DMS114 treated with DMSO at 0.1 percent for 48 hours (cell line): ENCODE measurements around the gene TAGAP.
"Not testable (repeated sequence)": the region's sequence is repeated elsewhere in the genome, so short reads cannot be mapped to it uniquely, and the experiment has no call there.

ENCODE experiments used
- DNase-seq: peaks from one replicate; lab custom pipeline; 2025; ENCODE audit not compliant: unreplicated experiment; lab: John Stamatoyannopoulos, UW

Gene TAGAP

DNA sequence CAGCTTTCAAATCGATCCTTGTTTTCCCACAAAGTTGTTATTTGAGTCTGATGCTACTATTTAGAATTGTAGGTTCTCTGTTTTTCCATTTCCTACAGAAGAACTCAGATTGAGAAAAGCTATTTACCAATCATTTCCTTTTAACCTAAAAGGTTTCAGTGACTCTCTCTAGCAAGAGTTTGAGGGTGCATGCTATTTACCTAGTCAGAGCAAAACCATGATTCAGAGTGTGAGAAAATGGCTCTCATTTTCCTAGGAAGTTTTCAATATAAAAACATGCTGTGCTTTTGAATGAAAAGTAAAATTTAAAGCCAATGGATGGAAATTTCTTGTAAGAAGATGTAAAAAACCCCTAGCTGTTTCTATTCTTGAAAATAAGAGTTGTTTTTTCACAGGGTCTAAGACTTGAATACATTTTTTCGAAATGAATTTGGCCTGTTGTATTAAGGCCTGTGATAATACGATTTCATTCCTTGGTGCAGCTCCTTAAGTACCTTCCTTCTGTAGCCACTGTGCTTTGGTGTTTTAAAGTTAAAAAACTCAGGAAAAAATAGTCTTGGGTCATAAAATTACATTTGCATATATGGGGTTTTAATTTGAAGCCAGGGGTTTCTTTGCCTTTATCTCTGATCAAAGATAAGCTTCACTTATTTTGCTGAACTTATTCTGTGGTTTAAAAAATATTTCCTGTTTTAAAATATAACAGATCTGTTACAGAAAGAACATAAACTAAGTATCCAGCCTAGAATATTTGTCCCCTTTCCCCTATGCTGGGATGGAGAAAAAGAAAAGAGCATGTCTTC lies 26.8 kb downstream of the TAGAP start:
- no peak for DNase-seq

DNA sequence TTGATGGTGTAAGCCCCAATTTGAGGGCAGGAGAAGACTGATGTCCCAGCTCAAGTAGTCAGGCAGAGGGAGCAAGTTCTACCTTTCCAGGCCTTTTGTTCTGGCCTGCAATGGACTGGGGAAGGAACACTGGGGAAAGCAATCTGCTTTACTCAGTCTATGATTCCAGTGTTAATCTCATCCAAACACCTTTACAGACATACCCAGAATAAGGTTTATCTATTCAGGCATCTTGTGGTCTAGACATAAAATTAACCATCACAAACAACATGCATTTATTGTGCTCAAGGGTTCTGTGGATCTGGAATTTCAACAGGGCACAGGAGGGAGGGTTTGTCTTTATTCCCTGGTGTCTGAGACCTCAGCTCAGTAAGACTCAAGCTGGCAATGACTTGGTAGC lies 30.4 kb downstream of the TAGAP start:
- no peak for DNase-seq

DNA sequence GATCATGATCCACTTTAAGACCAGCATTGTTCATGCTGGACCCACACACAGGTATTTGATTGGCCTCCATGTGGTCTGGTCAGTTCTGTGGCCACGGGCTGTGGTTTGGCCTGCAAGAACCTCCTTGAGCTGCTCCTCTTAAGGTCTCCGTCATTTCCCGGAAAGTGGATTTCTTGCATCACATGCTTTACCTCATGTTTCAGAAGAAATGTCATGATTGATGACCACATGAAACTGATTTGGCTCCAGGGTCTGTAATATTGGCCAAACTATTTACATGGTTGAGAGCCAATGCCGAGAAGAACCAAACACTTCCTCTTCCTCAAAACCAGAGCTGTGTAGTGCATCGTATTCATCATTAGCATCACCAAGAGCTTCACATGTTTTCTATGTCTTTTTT lies 31.6 kb downstream of the TAGAP start:
- DNase-seq, result no peak

GRCh38 chr6:159012201-159012600 lies 32.6 kb downstream of the TAGAP start:
- no peak for DNase-seq

DNA sequence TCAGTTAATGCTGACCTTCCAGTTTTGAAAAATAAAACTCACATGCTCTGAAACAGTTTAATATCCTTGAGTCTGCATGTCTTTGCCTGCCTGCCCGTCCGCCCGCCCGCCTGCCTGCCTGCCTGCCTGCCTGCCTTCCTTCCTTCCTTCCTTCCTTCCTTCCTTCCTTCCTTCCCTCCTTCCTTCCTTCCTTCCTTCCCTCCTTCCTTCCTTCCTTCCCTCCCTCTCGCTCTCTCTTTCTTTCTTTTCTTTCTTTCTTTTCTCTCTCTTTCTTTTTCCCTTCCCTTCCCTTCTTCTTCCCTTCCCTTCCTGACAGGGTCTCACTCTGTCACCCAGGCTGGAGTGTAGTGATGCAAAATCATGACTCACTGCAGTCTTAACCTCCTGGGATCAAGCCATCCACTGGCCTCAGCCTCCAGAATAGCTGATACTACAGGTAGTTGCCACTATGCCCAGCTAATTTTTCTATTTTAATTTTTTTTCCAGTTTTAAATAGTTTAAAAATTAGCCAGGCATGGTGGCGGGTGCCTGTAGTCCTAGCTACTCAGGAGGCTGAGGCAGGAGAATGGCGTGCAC lies 34.7 kb downstream of the TAGAP start:
- DNase-seq, result not testable (repeated sequence)

- no peak for DNase-seq
These were observed 36.0 kb downstream of the TAGAP start for GRCh38 chr6:159008656-159009288.

- no peak for DNase-seq
These were observed 37.3 kb downstream of the TAGAP start for GRCh38 chr6:159007510-159007909.

- no peak for DNase-seq
These were observed 39.4 kb downstream of the TAGAP start for GRCh38 chr6:159005436-159005835.

DNA sequence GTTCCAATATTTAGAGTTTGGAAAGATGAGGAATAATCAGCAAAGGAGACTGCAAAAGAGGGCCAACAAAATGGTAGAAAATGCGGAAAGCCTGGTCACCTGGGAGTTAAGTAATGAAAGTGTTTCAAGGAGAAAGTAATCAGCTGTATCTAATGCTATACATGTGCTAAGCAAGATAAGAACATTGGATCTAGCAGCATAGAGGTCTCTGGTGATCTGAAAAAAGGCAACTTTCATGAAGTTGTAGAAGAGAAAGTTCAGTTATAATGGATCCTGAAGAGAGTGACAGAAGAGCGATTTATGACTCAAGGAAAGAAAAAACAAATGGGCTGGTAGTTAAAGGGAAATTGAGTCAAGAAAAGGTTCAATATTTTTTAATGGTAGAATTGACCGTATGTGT lies 40.2 kb downstream of the TAGAP start:
- no peak for DNase-seq

- no peak for DNase-seq
These were observed 42.2 kb downstream of the TAGAP start for GRCh38 chr6:159002432-159003155.

GRCh38 chr6:158999666-159000403 lies 45.0 kb downstream of the TAGAP start, which contains the start of gene RSPH3:
RSPH3 (minus strand) TSS chr6:159000202; CDS start chr6:158999550, 652 bp downstream.
- peak; percentile 70 for DNase-seq

- DNase-seq, result no peak
These were observed 45.6 kb downstream of the TAGAP start for GRCh38 chr6:158999154-158999665.

GRCh38 chr6:158996856-158997255 lies 47.9 kb downstream of the TAGAP start:
- no peak for DNase-seq

DNA sequence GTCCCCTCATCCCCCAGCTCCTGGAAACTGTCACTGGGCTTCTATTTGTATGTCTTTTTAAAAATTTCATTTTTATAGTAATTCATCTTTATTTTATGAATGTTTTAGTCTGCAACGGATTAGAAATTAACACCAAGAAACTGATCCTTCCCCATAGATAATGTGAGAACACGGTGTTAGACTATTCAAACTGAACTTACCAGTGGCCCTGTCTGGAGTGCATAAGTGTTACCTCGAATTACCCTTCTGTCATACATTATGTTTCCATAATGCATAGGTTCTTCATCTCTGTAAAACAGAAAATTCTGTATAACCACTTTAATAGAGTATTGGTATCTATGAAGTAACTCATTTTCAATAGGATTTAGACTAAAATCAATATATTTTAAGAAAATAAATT lies 51.2 kb downstream of the TAGAP start:
- DNase-seq, result no peak

DNA sequence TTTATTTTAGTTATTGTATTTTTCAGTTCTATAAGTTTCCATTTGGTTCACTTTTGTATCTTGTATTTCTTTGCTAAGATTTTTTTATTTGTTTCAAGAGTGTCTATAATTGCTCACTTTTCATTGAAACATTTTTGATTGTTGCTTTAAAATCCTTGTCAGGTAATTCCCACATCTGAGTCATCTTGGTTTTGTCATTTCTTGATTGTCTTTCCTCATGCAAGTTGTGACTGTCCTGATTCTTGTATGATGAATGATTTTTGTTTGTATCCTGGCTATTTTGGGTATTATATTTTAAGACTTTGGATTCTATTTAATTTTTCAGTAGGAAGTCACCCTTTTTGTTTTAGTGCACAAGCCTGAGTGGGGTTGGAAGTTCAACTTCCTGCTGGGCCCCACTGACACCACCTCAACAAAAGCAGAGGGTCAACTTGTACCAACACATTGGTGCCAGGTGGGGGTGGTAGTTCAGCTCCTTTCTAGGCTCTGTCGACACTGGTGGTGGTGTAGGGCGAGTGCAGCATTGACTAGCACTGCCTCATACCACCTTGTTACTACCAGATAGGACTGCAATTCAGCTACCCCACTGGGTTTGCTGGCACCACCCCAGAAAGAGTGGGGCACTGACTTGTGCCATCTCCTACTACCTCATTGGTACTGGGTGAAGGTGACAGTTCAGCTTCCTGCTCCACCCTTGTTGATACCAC lies 53.6 kb downstream of the TAGAP start:
- no peak for DNase-seq

- DNase-seq, result not testable (repeated sequence)
These were observed 55.1 kb downstream of the TAGAP start for GRCh38 chr6:158989711-158990110.

DNA sequence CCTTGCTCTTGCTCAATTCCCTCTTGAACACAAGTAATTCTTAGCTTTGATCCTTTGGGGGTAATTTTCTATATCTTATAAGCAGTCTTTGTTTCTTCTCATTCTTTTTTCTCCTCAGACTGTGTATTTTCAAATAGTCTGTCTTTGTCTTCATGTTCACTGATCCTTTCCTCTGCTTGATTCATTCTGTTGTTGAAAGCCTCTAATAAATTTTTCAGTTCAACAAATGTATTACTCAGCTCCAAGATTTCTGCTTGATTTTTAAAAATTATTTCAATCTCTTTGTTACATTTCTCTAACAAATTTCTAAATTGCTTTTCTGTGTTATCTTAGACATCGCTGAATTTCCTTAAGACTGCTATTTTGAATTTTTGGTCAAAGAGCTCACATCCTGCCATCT lies 56.3 kb downstream of the TAGAP start:
- DNase-seq, result no peak

DNA sequence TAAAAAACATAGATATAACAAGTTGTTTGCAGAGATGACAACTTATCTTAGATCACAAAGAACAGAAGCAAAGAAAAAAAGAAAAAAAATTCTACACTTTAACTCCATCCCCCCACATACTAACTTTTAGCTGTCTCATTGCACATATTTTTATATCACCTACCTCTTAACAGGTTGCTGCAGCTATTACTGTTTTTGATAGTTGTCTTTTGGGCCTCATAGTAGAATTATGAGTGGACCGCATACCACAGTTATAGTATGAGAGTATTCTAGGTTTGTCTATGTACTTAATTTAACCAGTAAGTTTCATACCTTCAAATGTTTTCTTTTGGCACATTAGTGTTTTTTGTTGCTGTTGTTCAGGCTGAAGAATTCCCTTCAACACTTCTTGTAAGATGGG lies 57.1 kb downstream of the TAGAP start:
- no peak for DNase-seq
